Stimulated activated naive CD4-positive, alpha-beta T cell (primary cell): ENCODE results near the gene STPG3.
"Not testable (repeated sequence)": the region's sequence is repeated elsewhere in the genome, so short reads cannot be mapped to it uniquely, and the experiment has no call there.

Experiments
- DNase-seq, 6 experiments: peaks; one replicate each; lab custom pipeline; 2025; lab: John Stamatoyannopoulos, UW

The STPG3 gene

GRCh38 chr9:137234055-137234697 is 16.9 kb upstream of the STPG3 start:
- DNase-seq, result no peak

- DNase-seq, result no peak
These were observed 16.2 kb upstream of the STPG3 start for GRCh38 chr9:137234758-137235423.

GRCh38 chr9:137235424-137236237 is 15.5 kb upstream of the STPG3 start:
- DNase-seq, result no peak

GRCh38 chr9:137236238-137236935 is 14.7 kb upstream of the STPG3 start:
- DNase-seq, result peak; percentile 71 to 91 (median 87)

GRCh38 chr9:137236936-137237421 is 14.1 kb upstream of the STPG3 start:
- DNase-seq, result no peak

GRCh38 chr9:137237759-137238726 is 13.0 kb upstream of the STPG3 start:
- DNase-seq, result no peak

- DNase-seq, result not testable (repeated sequence)
These were observed 11.4 kb upstream of the STPG3 start for GRCh38 chr9:137239541-137240200.

GRCh38 chr9:137240318-137240840 is 10.7 kb upstream of the STPG3 start:
- DNase-seq, result peak in 4 of 6 experiments; percentile 68 to 83 (median 74)

GRCh38 chr9:137240841-137241489 is 10.1 kb upstream of the STPG3 start, which contains the start of gene TUBB4B:
TUBB4B (plus strand) TSS chr9:137241287; CDS start chr9:137241361, 74 bp downstream.
- DNase-seq, result peak; percentile 92 to 99 (median 98)

GRCh38 chr9:137241490-137242268 is 9.4 kb upstream of the STPG3 start:
- DNase-seq, result peak in 4 of 6 experiments; percentile 44 to 71 (median 57)

GRCh38 chr9:137242269-137243203 is 8.6 kb upstream of the STPG3 start:
- no peak for DNase-seq

GRCh38 chr9:137243266-137243625 is 7.8 kb upstream of the STPG3 start:
- not testable (repeated sequence) for DNase-seq

- DNase-seq, result peak in 1 of 6 experiments; percentile 16
These were observed 7.2 kb upstream of the STPG3 start for GRCh38 chr9:137243626-137244485.

- no peak for DNase-seq
These were observed 6.3 kb upstream of the STPG3 start for GRCh38 chr9:137244486-137245449.
